NT2/D1 (cell line): Measurements from ENCODE around the gene SH3BGR.
A peak's percentile ranks its signal among the peaks of the same experiment; 100 is the strongest.
"Not testable (repeated sequence)": the region's sequence is repeated elsewhere in the genome, so short reads cannot be mapped to it uniquely, and the experiment has no call there.

Experiments
- DNase-seq: peaks from one replicate; pipeline ENCODE4 v3.0.0-alpha.2; 2011; ENCODE audit warnings: low read depth, low spot score
- H3K27me3 ChIP-seq: 2 replicates; pipeline ENCODE4 v1.6.0; 2011; ENCODE audit warnings: mild to moderate bottlenecking; ENCODE audit not compliant: insufficient read length, insufficient read depth
- H3K36me3 ChIP-seq: 2 replicates; pipeline ENCODE4 v1.6.1; 2011; ENCODE audit warnings: mild to moderate bottlenecking, low read length, mixed read lengths; ENCODE audit not compliant: insufficient read depth, insufficient read length
- H3K4me1 ChIP-seq: 2 replicates; pipeline ENCODE4 v1.5.1; 2011; ENCODE audit not compliant: insufficient read depth, insufficient read length
- H3K4me3 ChIP-seq: 2 replicates; pipeline ENCODE4 v1.5.1; 2011; ENCODE audit warnings: low read depth; ENCODE audit not compliant: insufficient read length
- H3K9ac ChIP-seq: 2 replicates; pipeline ENCODE4 v1.6.0; 2011; ENCODE audit warnings: low read depth; ENCODE audit not compliant: insufficient read length
- H3K9me3 ChIP-seq: 2 replicates; pipeline ENCODE4 v1.5.1; 2011; ENCODE audit warnings: mild to moderate bottlenecking, low read length; ENCODE audit not compliant: insufficient read depth
- SUZ12 ChIP-seq: IDR thresholded peaks from 2 replicates; pipeline ENCODE4 v1.6.1; 2011; ENCODE audit not compliant: insufficient read length, insufficient read depth; ENCODE audit errors: extremely low read depth
- YY1 ChIP-seq: IDR thresholded peaks from 2 replicates; pipeline ENCODE4 v1.6.1; 2011; ENCODE audit not compliant: insufficient read length, insufficient read depth
- ZNF274 ChIP-seq: IDR thresholded peaks from 2 replicates; pipeline ENCODE4 v1.6.1; 2011; ENCODE audit warnings: mild to moderate bottlenecking, low read depth, low read length

SH3BGR gene

DNA sequence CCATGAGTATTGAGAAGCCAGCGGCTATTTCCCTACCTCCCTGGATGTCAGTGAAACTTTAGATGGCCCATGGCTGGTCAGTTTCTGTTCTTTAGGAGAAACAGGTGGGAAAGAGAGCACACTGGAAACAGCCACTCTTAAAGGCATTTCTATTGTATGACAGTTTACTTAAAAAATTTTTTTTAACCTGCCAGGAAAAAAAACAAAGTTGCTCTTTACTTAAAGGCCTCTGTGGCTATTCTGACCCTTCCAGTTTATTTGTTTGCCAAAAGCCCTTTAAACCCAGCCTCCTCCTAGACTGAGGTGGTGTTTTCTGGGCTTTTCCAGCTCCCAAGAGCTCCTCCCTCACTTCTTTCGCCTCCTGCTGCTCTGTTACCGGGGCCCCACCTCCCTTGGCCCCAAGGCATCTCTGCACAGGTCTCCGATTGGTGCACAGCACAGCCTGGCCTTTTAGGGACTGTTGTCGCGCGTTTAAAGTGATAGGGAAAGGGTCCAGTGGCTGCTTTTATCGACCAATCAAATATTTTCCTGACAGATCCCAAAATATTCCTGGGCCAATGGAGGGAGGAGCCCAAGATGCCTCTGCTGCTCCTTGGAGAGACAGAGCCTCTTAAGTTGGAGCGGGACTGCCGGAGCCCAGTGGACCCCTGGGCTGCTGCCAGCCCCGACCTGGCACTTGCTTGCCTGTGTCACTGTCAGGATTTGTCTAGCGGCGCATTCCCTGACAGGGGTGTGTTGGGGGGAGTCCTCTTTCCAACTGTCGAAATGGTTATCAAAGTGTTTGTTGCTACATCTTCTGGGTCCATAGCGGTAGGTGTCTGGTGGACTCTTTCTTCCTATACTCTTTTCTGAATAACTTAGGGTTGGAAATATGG, at the start of gene SH3BGR:
SH3BGR (plus strand) TSS at position 639 of the 875 bp plus-strand sequence; CDS start at position 766, 127 bp downstream.
- no peak for TF ChIP-seq YY1
- TF ChIP-seq SUZ12, result no peak
- TF ChIP-seq ZNF274, result no peak
- no peaks in the 10 kb centered on the region for H3K36me3 ChIP-seq
- peaks cover 6% of the 10 kb centered on the region for H3K4me1 ChIP-seq
- no peak within 1 kb of the TSS for H3K9ac ChIP-seq
- no peak for DNase-seq
- H3K9me3 ChIP-seq, result no peaks in the 10 kb centered on the region
- H3K4me3 ChIP-seq, result no peak within 1 kb of the TSS
- no peaks in the 10 kb centered on the region for H3K27me3 ChIP-seq

DNA sequence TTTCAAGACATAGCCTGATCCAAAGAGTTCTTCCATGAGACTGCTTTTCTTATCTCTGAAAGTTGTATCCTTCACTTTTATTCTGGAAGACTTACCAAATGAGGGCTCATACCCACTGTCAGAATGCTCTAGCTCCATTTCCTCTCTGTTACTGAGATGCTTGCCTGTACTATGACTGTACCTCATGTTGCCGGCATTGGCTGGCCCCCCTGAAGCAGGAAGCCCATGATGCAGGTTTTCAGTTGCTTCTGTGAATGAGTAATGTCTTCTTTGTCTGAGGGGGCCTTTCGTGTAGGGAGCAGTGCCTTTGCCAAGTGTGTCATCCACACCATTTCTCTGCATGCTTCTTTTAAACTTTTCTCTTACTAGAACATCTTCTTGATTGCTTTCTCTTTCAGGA, 45.7 kb upstream of the SH3BGR start:
- no peak for TF ChIP-seq ZNF274
- no peak for TF ChIP-seq YY1
- TF ChIP-seq SUZ12, result no peak
- peaks cover 16% of the 10 kb centered on the region for H3K9me3 ChIP-seq
- no peak for DNase-seq
- H3K4me1 ChIP-seq, result no peaks in the 10 kb centered on the region
- no peaks in the 10 kb centered on the region for H3K27me3 ChIP-seq
- H3K36me3 ChIP-seq, result peaks cover 9% of the 10 kb centered on the region
- H3K4me3 ChIP-seq, result no peak overlapping the region
- H3K9ac ChIP-seq, result no peak overlapping the region

DNA sequence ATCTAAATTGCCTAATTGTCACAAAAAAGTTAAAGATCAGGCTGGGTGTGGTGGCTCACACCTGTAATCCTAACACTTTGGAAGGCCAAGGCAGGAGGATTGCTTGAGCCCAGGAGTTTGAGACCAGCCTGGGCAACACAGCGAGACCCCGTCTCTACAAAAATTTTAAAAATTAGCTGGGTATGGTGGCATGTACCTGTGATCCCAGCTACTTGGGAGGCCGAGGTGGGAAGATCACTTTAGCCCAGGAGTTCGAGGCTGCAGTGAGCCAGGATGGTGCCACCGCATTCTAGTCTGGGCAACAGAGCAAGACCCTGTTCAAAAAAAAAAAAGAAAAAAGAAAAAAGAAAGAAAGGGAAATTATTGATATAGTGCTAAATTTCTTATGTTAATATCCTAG, 32.6 kb upstream of the SH3BGR start:
- H3K36me3 ChIP-seq, DNase-seq, H3K4me1 ChIP-seq, H3K4me3 ChIP-seq, H3K9ac ChIP-seq, H3K27me3 ChIP-seq, H3K9me3 ChIP-seq: not testable (repeated sequence)

DNA sequence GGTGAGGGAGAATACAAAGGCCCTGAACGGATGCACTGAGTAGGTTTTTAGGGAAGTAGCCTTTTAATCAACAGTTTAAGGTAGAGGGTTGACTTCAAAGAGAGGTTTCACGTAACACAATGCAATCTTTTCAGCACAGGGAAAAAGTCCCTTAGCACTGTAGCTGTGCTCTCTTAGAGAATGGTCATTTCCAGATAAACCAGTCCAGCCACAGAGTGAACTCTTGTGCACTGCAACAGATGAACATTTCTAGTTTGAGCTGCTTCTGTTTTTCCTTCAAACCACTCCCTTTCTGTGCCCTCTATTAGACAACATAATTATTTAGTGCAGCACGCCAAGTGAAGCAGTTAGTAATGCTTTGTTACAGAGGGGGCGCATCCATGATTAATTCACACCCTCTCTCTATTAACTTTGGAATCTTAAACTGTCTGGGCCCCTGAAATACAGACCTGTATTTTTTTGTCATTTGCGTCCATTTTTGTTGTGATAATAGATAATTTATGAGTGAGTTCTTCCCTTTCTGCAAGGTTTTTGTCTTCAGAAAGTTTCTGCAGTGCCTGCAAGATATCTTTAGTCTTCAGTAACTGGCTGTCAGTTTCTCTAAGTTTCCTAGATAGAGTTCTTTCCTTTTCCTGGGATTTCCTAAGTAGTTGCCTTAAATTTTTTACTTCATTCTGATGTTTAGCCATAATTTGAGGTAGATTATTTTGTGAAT, 29.1 kb upstream of the SH3BGR start:
- DNase-seq, result no peak
- Histone ChIP-seq H3K4me1 (no peaks in the 10 kb centered on the region), H3K9ac (no peak overlapping the region), H3K27me3 (no peaks in the 10 kb centered on the region), H3K36me3 (no peaks in the 10 kb centered on the region), H3K4me3 (no peak overlapping the region), H3K9me3 (no peaks in the 10 kb centered on the region)
- TF ChIP-seq SUZ12, result no peak
- no peak for TF ChIP-seq YY1
- no peak for TF ChIP-seq ZNF274

DNA sequence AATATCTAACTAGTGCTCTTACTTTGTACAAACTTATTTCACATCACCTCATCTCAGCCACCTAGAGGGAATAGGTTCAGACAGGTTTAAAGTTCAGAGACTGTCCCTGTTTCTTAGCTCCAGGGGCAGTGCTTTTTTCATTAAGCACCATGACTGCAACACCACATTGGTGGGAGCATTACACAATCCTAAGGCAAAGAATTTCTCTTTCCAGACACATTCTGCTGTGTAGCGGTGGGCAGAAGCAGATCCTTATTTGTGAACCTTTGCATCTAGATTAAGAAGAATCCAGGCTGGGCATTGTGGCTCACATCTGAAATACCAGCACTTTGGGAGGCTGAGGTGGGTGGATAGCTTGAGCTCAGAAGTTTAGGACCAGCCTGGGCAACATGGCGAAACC, 22.3 kb upstream of the SH3BGR start:
- H3K36me3 ChIP-seq, result no peaks in the 10 kb centered on the region
- H3K4me1 ChIP-seq, result no peaks in the 10 kb centered on the region
- no peak for TF ChIP-seq SUZ12
- no peak for TF ChIP-seq ZNF274
- no peak for TF ChIP-seq YY1
- DNase-seq, result no peak
- H3K27me3 ChIP-seq, result no peaks in the 10 kb centered on the region
- no peaks in the 10 kb centered on the region for H3K9me3 ChIP-seq
- H3K9ac ChIP-seq, result no peak overlapping the region
- no peak overlapping the region for H3K4me3 ChIP-seq

DNA sequence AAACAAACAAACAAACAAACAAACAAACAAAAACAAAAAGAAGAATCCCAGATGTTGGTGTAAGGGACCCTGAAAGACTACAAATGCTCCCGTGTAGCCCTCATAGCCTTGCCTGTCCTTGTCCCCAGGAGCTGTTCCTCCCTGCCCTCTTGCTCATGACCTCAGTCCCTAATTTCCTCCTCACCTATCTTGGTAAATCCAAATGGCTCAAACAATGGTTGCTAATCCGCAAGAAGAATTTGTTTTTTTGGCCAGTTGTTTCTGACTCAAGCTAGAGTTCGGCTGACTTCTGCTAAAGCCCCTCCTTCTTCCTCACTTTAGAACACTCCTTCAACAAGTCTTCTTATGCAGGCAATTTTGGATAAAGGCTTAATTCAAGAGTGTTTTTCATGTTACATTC, 21.8 kb upstream of the SH3BGR start:
- H3K4me3 ChIP-seq, result no peak overlapping the region
- no peak overlapping the region for H3K9ac ChIP-seq
- peak; percentile 38 for DNase-seq
- H3K9me3 ChIP-seq, result no peaks in the 10 kb centered on the region
- TF ChIP-seq YY1, result no peak
- TF ChIP-seq ZNF274, result no peak
- no peak for TF ChIP-seq SUZ12
- no peaks in the 10 kb centered on the region for H3K27me3 ChIP-seq
- H3K36me3 ChIP-seq, result no peaks in the 10 kb centered on the region
- H3K4me1 ChIP-seq, result no peaks in the 10 kb centered on the region

DNA sequence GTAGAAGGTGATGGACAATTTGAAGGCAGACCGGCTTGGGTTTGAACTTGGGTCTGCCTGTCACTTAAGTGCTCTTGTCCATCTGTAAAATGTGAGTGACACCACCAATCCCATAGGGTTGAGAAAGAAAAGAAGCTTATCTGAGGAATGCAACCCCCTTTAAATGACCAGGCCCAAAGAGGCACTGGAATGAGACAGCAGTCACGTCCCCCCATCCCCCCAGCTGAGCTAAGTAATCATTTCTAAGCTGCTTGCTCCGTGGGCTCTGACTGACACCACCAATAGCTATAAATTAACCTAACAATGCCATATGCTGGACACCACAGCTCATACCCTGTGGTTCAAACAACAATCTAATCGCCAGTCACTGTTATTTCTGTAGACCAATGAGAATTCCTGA, 21.3 kb upstream of the SH3BGR start:
- H3K4me1 ChIP-seq, result no peaks in the 10 kb centered on the region
- peak; percentile 73 for DNase-seq
- H3K27me3 ChIP-seq, result no peaks in the 10 kb centered on the region
- H3K9ac ChIP-seq, result no peak overlapping the region
- H3K9me3 ChIP-seq, result no peaks in the 10 kb centered on the region
- no peaks in the 10 kb centered on the region for H3K36me3 ChIP-seq
- no peak for TF ChIP-seq ZNF274
- no peak overlapping the region for H3K4me3 ChIP-seq
